H9 (cell line): ENCODE results near the gene BCAT1. TPM values are rescaled to one million over a fixed set of nuclear protein-coding genes. Genes with fewer than 3 reads are reported as not detected.
A peak's percentile ranks its signal among the peaks of the same experiment; 100 is the strongest.

Experiments used
- DNase-seq: peaks from one replicate; pipeline ENCODE4 v3.0.0-alpha.2; 2017
- H2AFZ ChIP-seq: one replicate; pipeline ENCODE4 v1.6.1; 2013; ENCODE audit warnings: mild to moderate bottlenecking, low read length, control low read depth, moderate library complexity
- H2AK5ac ChIP-seq: 2 replicates; pipeline ENCODE4 v1.6.1; 2013; ENCODE audit warnings: low read length, control low read depth, mixed read lengths; ENCODE audit not compliant: insufficient read length
- H2BK120ac ChIP-seq: one replicate; pipeline ENCODE4 v1.6.1; 2013; ENCODE audit warnings: low read depth, mild to moderate bottlenecking, low read length, control low read depth, inconsistent platforms; ENCODE audit not compliant: poor library complexity, severe bottlenecking
- H2BK12ac ChIP-seq: 2 replicates; pipeline ENCODE4 v1.6.1; 2013; ENCODE audit warnings: low read length, control low read depth, mixed read lengths, low read depth; ENCODE audit not compliant: insufficient read length
- H2BK15ac ChIP-seq: 2 replicates; pipeline ENCODE4 v1.6.1; 2013; ENCODE audit warnings: low read depth, low read length, control low read depth
- H2BK20ac ChIP-seq: one replicate; pipeline ENCODE4 v1.6.1; 2013; ENCODE audit warnings: low read depth, mild to moderate bottlenecking, low read length, control low read depth, inconsistent platforms; ENCODE audit not compliant: poor library complexity, severe bottlenecking
- H2BK5ac ChIP-seq: 2 replicates; pipeline ENCODE4 v1.6.1; 2013; ENCODE audit warnings: low read length, control low read depth, mixed read lengths; ENCODE audit not compliant: insufficient read length
- H3K14ac ChIP-seq: 2 replicates; pipeline ENCODE4 v1.6.1; 2013; ENCODE audit warnings: low read length, control low read depth; ENCODE audit not compliant: insufficient read depth
- H3K18ac ChIP-seq: 2 replicates; pipeline ENCODE4 v1.6.1; 2013; ENCODE audit warnings: low read depth, mild to moderate bottlenecking, mixed read lengths, low read length, control low read depth; ENCODE audit not compliant: insufficient read length
- H3K23ac ChIP-seq: 2 replicates; pipeline ENCODE4 v1.6.1; 2013; ENCODE audit warnings: low read length, control low read depth, mixed read lengths, low read depth; ENCODE audit not compliant: insufficient read length
- H3K23me2 ChIP-seq: 2 replicates; pipeline ENCODE4 v1.6.1; 2013; ENCODE audit warnings: low read depth, mild to moderate bottlenecking, mixed read lengths, low read length, control low read depth; ENCODE audit not compliant: insufficient read length, poor library complexity, severe bottlenecking
- H3K27ac ChIP-seq: 2 replicates; pipeline ENCODE4 v1.5.1; 2013; ENCODE audit warnings: low read length, control low read depth, mixed read lengths, low read depth; ENCODE audit not compliant: insufficient read length
- H3K27me3 ChIP-seq: 2 replicates; pipeline ENCODE4 v1.6.1; 2013; ENCODE audit warnings: low read length, control low read depth, inconsistent platforms; ENCODE audit not compliant: insufficient read depth
- H3K4ac ChIP-seq: 2 replicates; pipeline ENCODE4 v1.6.1; 2013; ENCODE audit warnings: low read depth, mild to moderate bottlenecking, control low read depth, inconsistent platforms, low read length, moderate library complexity
- H3K4me1 ChIP-seq: 2 replicates; pipeline ENCODE4 v1.6.1; 2013; ENCODE audit warnings: low read length, control low read depth, inconsistent platforms; ENCODE audit not compliant: insufficient read depth
- H3K4me2 ChIP-seq: 2 replicates; pipeline ENCODE4 v1.6.1; 2013; ENCODE audit warnings: low read length, control low read depth, mixed read lengths; ENCODE audit not compliant: insufficient read length, insufficient read depth
- H3K56ac ChIP-seq: 2 replicates; pipeline ENCODE4 v1.6.1; 2013; ENCODE audit warnings: low read depth, mild to moderate bottlenecking, mixed read lengths, low read length, control low read depth; ENCODE audit not compliant: insufficient read length
- H3K79me1 ChIP-seq: 2 replicates; pipeline ENCODE4 v1.6.1; 2013; ENCODE audit warnings: low read depth, mild to moderate bottlenecking, moderate library complexity, low read length, control low read depth, inconsistent platforms; ENCODE audit not compliant: insufficient read depth, poor library complexity, severe bottlenecking
- H3K79me2 ChIP-seq: 2 replicates; pipeline ENCODE4 v1.6.1; 2013; ENCODE audit warnings: low read length, control low read depth, inconsistent platforms; ENCODE audit not compliant: insufficient read depth
- H3K9ac ChIP-seq: 2 replicates; pipeline ENCODE4 v1.6.1; 2013; ENCODE audit warnings: low read length, control low read depth, mixed read lengths; ENCODE audit not compliant: insufficient read length; ENCODE audit errors: extremely low read depth
- H3K9me3 ChIP-seq: one replicate; pipeline ENCODE4 v1.6.1; 2013; ENCODE audit warnings: low read depth, low read length, inconsistent platforms; ENCODE audit not compliant: control insufficient read depth
- H3T11ph ChIP-seq: one replicate; pipeline ENCODE4 v1.6.1; 2013; ENCODE audit warnings: mild to moderate bottlenecking, low read length, control low read depth, inconsistent platforms
- H4K20me1 ChIP-seq: one replicate; pipeline ENCODE4 v1.6.1; 2013; ENCODE audit not compliant: control insufficient read depth, insufficient read length, insufficient read depth
- H4K5ac ChIP-seq: 2 replicates; pipeline ENCODE4 v1.6.1; 2013; ENCODE audit warnings: low read depth, mild to moderate bottlenecking, mixed read lengths, low read length, control low read depth; ENCODE audit not compliant: insufficient read length
- H4K8ac ChIP-seq: replicated peaks from 2 replicates; pipeline ENCODE4 v1.6.1; 2013; ENCODE audit warnings: low read length, control low read depth, mixed read lengths, low read depth; ENCODE audit not compliant: insufficient read length
- H4K91ac ChIP-seq: 2 replicates; pipeline ENCODE4 v1.6.1; 2013; ENCODE audit warnings: low read depth, mild to moderate bottlenecking, moderate library complexity, mixed read lengths, low read length, control low read depth; ENCODE audit not compliant: insufficient read length
- H3K27ac Mint-ChIP-seq, 3 experiments: 2 replicates in 2 of 3; 3 replicates in 1 of 3; pipeline ENCODE4 v1.8.0; 2020 to 2021; ENCODE audit warnings: mixed read lengths in 3 of 3, mild to moderate bottlenecking in 1 of 3, moderate library complexity in 1 of 3
- H3K27me3 Mint-ChIP-seq: 2 replicates; pipeline ENCODE4 v1.8.0; 2021; ENCODE audit warnings: low read depth, mild to moderate bottlenecking, moderate library complexity, mixed read lengths
- H3K36me3 Mint-ChIP-seq, 3 experiments: 2 replicates in 2 of 3; 3 replicates in 1 of 3; pipeline ENCODE4 v1.8.0; 2020 to 2021; ENCODE audit warnings: low read depth in 3 of 3, mixed read lengths in 3 of 3; ENCODE audit not compliant: insufficient read depth in 1 of 3
- H3K4me1 Mint-ChIP-seq, 2 experiments: 2 replicates each; pipeline ENCODE4 v1.8.0; 2020; ENCODE audit warnings: mixed read lengths in 2 of 2
- H3K4me3 Mint-ChIP-seq, 2 experiments: 2 replicates in 1 of 2; 3 replicates in 1 of 2; pipeline ENCODE4 v1.8.0; 2020 to 2021; ENCODE audit warnings: mild to moderate bottlenecking in 2 of 2, mixed read lengths in 2 of 2, moderate library complexity in 1 of 2
- H3K9me3 Mint-ChIP-seq, 2 experiments: 2 replicates in 1 of 2; 3 replicates in 1 of 2; pipeline ENCODE4 v1.8.0; 2020; ENCODE audit warnings: mild to moderate bottlenecking in 2 of 2, mixed read lengths in 2 of 2, moderate library complexity in 1 of 2
- CTCF ChIP-seq: fragments of 200-600 bp; sonication (generic); conservative IDR thresholded peaks from 3 replicates; pipeline ENCODE4 v1.8.0; 2021; ENCODE audit warnings: antibody characterized with exemption, mild to moderate bottlenecking
- WGBS: extraction: QIAGEN DNeasy Blood & Tissue Kit; methylation state at CpG from one replicate; pipeline ENCODE4 v1.1.7; 2013; ENCODE audit warnings: missing lambda C conversion rate, low lambda C conversion rate, mixed read lengths; ENCODE audit not compliant: insufficient read length; ENCODE audit errors: extremely low coverage; 5-methylcytosine and 5-hydroxymethylcytosine counted together
- total RNA-seq: library from RNA; stranded (reverse); gene quantifications from 2 replicates; pipeline ENCODE4 v1.2.1, GENCODE V29; 2021

BCAT1 gene
- total RNA-seq, 1 experiment from 2014 or later: 244 TPM

GRCh38 chr12:24861766-24862540 is 86.9 kb downstream of the BCAT1 start:
- Histone ChIP-seq H4K91ac (no peak overlapping the region), H3K4ac (no peak overlapping the region), H3K79me2 (no peaks in the 10 kb centered on the region; the same call in 1 of the 2 replicates), H3K27ac (no peak overlapping the region), H2BK20ac (no peak overlapping the region), H3K9me3 (peaks cover 7% of the 10 kb centered on the region), H3K18ac (no peak overlapping the region), H2AK5ac (no peak overlapping the region), H3K4me2 (no peak overlapping the region), H3K9ac (no peak overlapping the region), H2BK5ac (no peak overlapping the region), H3K56ac (no peak overlapping the region), H3K27me3 (no peaks in the 10 kb centered on the region), H3K79me1 (no peaks in the 10 kb centered on the region), H2BK12ac (no peak overlapping the region), H2BK15ac (no peak overlapping the region), H2AFZ (no peak overlapping the region), H4K20me1 (no peaks in the 10 kb centered on the region), H3K4me1 (peaks cover 4% of the 10 kb centered on the region), H3K23me2 (no peaks in the 10 kb centered on the region), H4K8ac (no peak overlapping the region), H3K14ac (no peak overlapping the region), H2BK120ac (no peak overlapping the region), H4K5ac (no peak overlapping the region), H3T11ph (no peak overlapping the region), H3K23ac (no peak overlapping the region)
- peaks cover 12% of the 10 kb centered on the region in 2 experiments for H3K4me1 Mint-ChIP-seq
- H3K36me3 Mint-ChIP-seq: peaks cover 83 to 88% (median 87%) of the 10 kb centered on the region in 3 experiments
- H3K27ac Mint-ChIP-seq: peak overlapping the region in 2 of 3 experiments; percentile 16 to 53; a peak in 4 of 7 replicates
- peaks cover 29 to 42% of the 10 kb centered on the region in 2 experiments for H3K9me3 Mint-ChIP-seq
- TF ChIP-seq CTCF: no peak
- DNase-seq: no peak
- H3K27me3 Mint-ChIP-seq: no peaks in the 10 kb centered on the region
- no peak overlapping the region for H3K4me3 Mint-ChIP-seq
- WGBS: no CpG with 5 or more reads among the region's 1 CpG
